Gastrocnemius medialis (tissue), 4 donors: ENCODE results near the gene MEGF11.

Experiments used
- POLR2A ChIP-seq, 2 donors: fragments of 450-650 bp; IDR thresholded peaks; one replicate each; pipeline ENCODE4 v1.6.1; 2017; ENCODE audit warnings: antibody characterized with exemption in 2 of 2, mild to moderate bottlenecking in 2 of 2, moderate library complexity in 2 of 2
- TF ChIP-seq, protein P1 (sequence below), 5 experiments: fragments of 450-650 bp in 3 of 5; fragments of 200-600 bp in 2 of 5; sonication (generic) in 2 of 5; IDR thresholded peaks in 4 of 5; conservative IDR thresholded peaks in 1 of 5; 1 replicate in 4 of 5; 2 replicates in 1 of 5; pipeline ENCODE4 v1.5.1; 2016 to 2019; ENCODE audit warnings: antibody characterized with exemption in 5 of 5, mild to moderate bottlenecking in 3 of 5, moderate library complexity in 3 of 5

DNA sequence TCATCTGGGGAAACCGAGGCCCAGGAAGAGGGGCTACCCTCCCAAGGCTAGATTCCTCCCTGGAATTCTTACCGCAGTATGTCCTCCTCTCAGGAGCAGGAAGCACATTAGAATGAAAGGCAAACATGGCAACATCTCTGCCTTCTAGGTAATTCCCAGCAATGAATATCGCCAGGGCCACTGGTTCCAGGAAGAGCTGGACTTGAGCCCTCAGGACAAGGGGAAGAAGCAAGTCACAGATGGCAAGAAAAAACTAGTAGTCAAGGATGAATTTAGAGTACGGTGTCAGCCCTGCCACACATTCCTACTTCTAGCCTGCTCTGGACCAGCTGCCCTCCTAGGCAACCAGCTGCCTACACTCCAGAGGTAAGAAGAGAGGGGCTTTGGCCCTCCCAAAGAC is 42.9 kb downstream of the MEGF11 start:
- TF ChIP-seq, protein P1, sequence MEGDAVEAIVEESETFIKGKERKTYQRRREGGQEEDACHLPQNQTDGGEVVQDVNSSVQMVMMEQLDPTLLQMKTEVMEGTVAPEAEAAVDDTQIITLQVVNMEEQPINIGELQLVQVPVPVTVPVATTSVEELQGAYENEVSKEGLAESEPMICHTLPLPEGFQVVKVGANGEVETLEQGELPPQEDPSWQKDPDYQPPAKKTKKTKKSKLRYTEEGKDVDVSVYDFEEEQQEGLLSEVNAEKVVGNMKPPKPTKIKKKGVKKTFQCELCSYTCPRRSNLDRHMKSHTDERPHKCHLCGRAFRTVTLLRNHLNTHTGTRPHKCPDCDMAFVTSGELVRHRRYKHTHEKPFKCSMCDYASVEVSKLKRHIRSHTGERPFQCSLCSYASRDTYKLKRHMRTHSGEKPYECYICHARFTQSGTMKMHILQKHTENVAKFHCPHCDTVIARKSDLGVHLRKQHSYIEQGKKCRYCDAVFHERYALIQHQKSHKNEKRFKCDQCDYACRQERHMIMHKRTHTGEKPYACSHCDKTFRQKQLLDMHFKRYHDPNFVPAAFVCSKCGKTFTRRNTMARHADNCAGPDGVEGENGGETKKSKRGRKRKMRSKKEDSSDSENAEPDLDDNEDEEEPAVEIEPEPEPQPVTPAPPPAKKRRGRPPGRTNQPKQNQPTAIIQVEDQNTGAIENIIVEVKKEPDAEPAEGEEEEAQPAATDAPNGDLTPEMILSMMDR (IDR thresholded peaks at IDR 0.05 in 4 of 5, conservative IDR thresholded peaks at IDR 0.05 in 1 of 5): no peak
- no peak for TF ChIP-seq POLR2A (IDR thresholded peaks at IDR 0.05)
